ENCODE measurements around the gene NOVA2.
A peak's percentile ranks its signal among the peaks of the same experiment; 100 is the strongest.
"Not testable (repeated sequence)": the region's sequence is repeated elsewhere in the genome, so short reads cannot be mapped to it uniquely, and the experiment has no call there.

Gene NOVA2

GRCh38 chr19:45897261-45897812 is 76.3 kb downstream of the NOVA2 start:
- DNase-seq (ENCODE audit: low read depth in 1 of 2, low spot score in 1 of 2), result no peak

- not testable (repeated sequence) for DNase-seq (ENCODE audit: low read depth in 1 of 2, low spot score in 1 of 2)
Observed at GRCh38 chr19:45895983-45896599, 77.6 kb downstream of the NOVA2 start.

GRCh38 chr19:45895519-45895972 is 78.1 kb downstream of the NOVA2 start:
- DNase-seq (ENCODE audit: low read depth in 1 of 2, low spot score in 1 of 2), result no peak

- no peak for DNase-seq (ENCODE audit: low read depth in 1 of 2, low spot score in 1 of 2)
Observed at GRCh38 chr19:45890877-45891276, 82.8 kb downstream of the NOVA2 start.

- DNase-seq (ENCODE audit: low read depth in 1 of 2, low spot score in 1 of 2), result no peak
Observed at GRCh38 chr19:45889210-45889885, 84.3 kb downstream of the NOVA2 start.

GRCh38 chr19:45887200-45887710 is 86.4 kb downstream of the NOVA2 start:
- no peak for DNase-seq (ENCODE audit: low read depth in 1 of 2, low spot score in 1 of 2)

GRCh38 chr19:45886427-45887199 is 87.1 kb downstream of the NOVA2 start:
- peak; percentile 80 to 83 for DNase-seq (ENCODE audit: low read depth in 1 of 2, low spot score in 1 of 2)

- peak; percentile 77 to 80 for DNase-seq (ENCODE audit: low read depth in 1 of 2, low spot score in 1 of 2)
Observed at GRCh38 chr19:45885556-45886426, 87.9 kb downstream of the NOVA2 start, which contains the start of gene IRF2BP1. TSS of gene IRF2BP1 (minus strand) at chr19:45886141. CDS start at chr19:45885774, 367 bp downstream.

GRCh38 chr19:45884682-45885555 is 88.7 kb downstream of the NOVA2 start:
- DNase-seq (ENCODE audit: low read depth in 1 of 2, low spot score in 1 of 2), result no peak

- no peak for DNase-seq (ENCODE audit: low read depth in 1 of 2, low spot score in 1 of 2)
Observed at GRCh38 chr19:45883881-45884681, 89.6 kb downstream of the NOVA2 start.

Data from activated CD4-positive, alpha-beta T cell treated with anti-CD3 and anti-CD28 coated beads, Interleukin-2, amount 50 U/mL, for 24 hours (primary cell).